HL-60/S4 (cell line): ENCODE measurements around the gene DNAI4.
"Not testable (repeated sequence)": the region's sequence is repeated elsewhere in the genome, so short reads cannot be mapped to it uniquely, and the experiment has no call there.

Source experiments
- in situ Hi-C: fragments of 300-500 bp; cut with MboI; formaldehyde crosslinking; loops from 2 replicates; pipeline ENCODE4 v1.14.3; 2022; ENCODE audit warnings: low sequenced_read_pairs

Gene DNAI4

GRCh38 chr1:66929999-66930822 lies 5.6 kb upstream of the DNAI4 start:
- in situ Hi-C loops: no loop called here

DNA sequence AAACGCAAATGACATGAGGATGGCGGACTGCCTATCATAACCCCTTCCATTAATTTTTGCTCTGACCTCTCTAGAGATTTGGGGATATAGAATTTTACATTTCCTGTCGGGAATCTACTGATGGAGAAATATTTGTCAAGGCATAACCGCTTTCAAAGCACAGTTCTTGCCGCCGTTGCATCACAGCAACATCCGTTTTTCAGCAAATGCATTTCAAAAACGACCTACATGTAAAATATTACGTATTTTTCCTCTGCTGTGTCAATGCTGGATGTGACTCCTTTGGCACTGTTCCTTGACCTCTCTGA lies 5.0 kb upstream of the DNAI4 start:
- in situ Hi-C loops: no loop called here

- in situ Hi-C loops: no loop called here
Observed at GRCh38 chr1:66929146-66929688, 4.6 kb upstream of the DNAI4 start.

DNA sequence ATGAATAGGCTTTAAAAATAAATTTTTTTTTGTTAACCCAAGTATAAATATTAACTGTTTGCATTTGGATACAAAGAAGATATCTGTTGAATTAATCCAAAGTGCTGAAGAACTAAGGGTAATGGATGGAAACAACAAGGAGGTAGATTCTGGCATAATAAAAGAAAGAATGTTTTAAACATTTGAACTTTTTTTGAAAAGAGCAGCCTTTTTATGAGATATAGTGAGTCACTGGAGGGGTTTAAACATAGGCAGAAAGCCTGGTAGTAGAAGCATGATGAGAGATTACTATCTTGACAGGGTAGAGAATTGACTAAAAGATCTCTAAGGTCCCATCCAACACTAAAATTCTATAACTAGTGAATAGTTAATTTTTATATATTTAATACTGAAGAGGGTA lies 2.9 kb upstream of the DNAI4 start:
- in situ Hi-C loops: no loop called here

DNA sequence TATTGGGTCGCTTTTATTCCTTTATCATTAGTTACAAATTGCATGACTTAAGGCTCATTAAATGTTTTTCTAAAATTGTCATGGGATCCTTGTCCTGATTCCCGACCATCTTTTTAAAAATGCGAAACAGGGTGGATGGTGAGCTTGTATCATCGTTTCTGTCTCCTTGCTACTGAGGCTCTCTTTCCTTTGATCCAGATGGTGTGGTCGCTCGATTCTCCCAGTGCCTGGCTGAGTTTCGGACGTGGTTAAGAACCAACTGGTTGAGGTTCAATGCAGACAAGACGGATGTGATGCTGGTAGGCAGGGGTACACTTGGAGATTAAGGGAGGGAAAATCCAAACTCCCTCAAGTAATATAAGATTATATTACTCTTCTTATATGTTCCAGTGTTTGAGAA lies 1.3 kb upstream of the DNAI4 start:
- in situ Hi-C loops: no loop called here

DNA sequence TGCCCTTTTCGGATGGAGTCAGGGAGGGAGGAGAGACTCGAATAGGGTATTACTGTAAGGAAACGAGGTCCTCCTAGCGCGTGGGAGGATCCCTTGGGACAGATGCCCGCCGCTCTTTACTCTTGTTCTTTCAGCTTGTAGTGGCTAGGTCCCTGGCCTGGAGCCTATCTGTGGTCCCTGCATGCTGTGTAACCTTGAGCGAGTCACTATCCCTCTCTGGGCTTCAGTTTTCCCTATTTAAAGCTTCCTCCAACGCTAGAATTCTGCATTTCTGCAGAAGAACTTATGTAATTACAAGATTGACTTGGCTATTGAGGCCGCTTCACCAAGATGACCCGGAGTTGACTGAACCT lies 878 bp upstream of the DNAI4 start:
- in situ Hi-C loops: no loop called here

DNA sequence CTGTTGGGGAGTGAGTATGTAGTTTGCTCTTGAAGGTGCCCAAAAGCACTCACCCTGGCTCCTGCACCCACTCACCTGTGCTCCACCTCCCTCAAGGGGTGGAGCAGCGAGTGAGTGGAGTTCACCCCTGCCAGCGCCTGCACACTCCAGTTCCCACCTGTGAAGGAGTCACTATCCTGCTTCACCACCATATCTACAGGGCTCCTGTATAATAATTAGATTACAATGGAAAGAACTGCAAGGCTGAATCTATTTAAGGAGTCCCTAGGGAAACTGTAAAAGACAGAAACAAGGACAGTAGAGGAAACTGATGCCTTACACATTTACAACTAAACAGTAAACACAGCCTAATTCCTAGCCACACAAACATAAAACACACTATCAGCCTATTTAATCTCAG lies 4.1 kb downstream of the DNAI4 start:
- in situ Hi-C loops: no loop called here

DNA sequence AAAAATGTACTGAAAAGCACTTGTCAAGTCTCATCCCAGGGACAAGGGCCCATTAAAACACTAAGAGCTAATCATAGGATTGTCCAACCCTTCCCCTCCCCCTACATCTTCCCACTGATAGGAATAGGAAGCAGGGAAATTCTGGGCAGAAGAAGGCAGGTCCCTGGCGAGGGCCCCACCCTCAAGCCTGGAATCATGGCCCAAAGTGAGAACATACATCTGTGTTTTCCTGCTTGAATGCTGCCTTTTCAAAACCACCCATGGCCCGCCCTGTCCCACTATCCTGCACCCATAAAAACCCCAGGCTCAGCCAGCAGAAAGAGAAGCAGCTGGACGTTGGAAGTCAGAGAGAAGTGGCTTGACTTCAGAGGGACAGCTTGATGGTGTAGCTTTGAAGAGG lies 4.8 kb downstream of the DNAI4 start:
- in situ Hi-C loops: no loop called here

DNA sequence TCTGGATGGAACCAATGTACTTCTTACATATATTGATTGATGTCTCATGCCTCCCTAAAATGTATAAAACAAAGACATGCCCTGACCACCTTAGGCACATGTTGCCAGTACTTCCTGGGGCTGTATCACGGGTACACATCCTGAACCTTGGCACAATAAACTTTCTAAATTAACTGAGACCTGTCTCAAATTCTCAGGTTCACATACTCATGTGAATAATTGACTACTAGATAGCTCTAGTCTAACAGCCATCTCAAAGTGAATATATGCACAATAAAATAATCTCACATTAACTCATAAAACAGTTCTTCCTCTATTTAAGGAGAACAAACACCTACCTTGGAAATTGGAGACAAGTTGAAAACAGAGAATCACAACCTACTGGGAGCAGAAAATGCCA lies 5.6 kb downstream of the DNAI4 start:
- in situ Hi-C loops: no loop called here

GRCh38 chr1:66917476-66917875 lies 7.2 kb downstream of the DNAI4 start:
- in situ Hi-C loops: no loop called here

- in situ Hi-C loops: no loop called here
Observed at GRCh38 chr1:66916320-66916719, 8.3 kb downstream of the DNAI4 start.

- in situ Hi-C loops: not testable (repeated sequence)
Observed at GRCh38 chr1:66915203-66915602, 9.5 kb downstream of the DNAI4 start.

GRCh38 chr1:66893712-66894111 lies 30.9 kb downstream of the DNAI4 start:
- in situ Hi-C loops: no loop called here

- in situ Hi-C loops: no loop called here
Observed at GRCh38 chr1:66890621-66891020, 34.0 kb downstream of the DNAI4 start.

- in situ Hi-C loops: no loop called here
Observed at GRCh38 chr1:66889030-66889429, 35.6 kb downstream of the DNAI4 start.

GRCh38 chr1:66876664-66877063 lies 48.0 kb downstream of the DNAI4 start:
- in situ Hi-C loops: no loop called here

GRCh38 chr1:66873111-66873510 lies 51.5 kb downstream of the DNAI4 start:
- in situ Hi-C loops: no loop called here

- in situ Hi-C loops: not testable (repeated sequence)
Observed at GRCh38 chr1:66872024-66872423, 52.6 kb downstream of the DNAI4 start.

DNA sequence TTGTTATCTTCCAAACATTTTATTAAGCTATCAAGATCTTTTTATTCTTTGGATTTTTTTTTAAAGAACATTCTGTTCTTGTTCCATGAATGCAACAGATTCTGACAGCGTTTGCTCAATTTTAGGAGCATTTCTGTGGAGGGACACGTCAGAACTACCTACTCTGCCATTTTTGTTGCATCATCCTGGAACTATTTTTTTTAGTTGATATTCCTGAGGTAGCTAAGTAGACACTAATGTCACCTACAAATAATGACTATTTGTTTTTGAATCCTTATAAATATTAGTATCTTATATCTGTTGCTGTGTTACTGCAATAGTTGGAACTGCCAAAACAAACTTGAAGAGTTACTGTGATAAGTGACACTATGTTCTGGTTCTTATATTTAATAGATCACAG lies 57.2 kb downstream of the DNAI4 start:
- in situ Hi-C loops: no loop called here

DNA sequence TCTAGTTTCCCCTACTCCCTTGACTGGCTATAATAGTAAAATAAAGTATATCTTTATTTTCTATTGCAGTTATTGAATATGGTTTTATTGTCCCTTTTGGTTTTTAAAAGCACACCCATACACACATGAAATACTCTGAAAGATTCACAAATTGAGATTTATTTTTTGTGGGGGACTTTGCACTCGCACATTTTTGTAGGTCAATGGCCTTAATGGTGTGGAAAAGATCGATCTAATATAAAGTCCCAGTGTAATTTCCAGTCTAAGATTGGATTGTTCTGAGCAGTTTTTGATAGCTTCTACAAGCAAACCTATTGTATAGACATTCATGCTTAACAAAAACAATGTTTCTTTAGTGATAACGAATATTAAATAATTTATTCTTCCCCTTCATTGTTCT lies 64.1 kb downstream of the DNAI4 start:
- in situ Hi-C loops: no loop called here

DNA sequence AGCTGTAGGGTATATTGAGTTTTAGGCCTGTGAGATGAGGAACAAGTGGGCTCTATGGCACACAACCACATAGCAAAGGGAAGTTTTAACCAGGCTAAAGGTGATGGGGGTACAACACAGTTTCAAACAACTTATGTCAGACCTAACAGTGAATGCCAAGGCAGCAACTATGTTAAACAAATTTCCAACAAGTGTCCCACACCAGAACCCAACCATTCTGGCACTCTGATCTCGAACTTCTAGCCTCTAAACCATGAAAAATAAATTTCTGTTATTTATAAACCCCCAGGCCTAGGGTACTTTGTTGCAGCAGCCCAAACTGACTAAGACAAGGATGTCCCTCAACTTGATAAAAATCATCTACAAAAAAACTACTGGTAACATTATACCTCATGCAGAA lies 71.3 kb downstream of the DNAI4 start:
- in situ Hi-C loops: no loop called here

GRCh38 chr1:66852870-66853269 lies 71.8 kb downstream of the DNAI4 start:
- in situ Hi-C loops: no loop called here

GRCh38 chr1:66850989-66851388 lies 73.7 kb downstream of the DNAI4 start:
- in situ Hi-C loops: no loop called here
